Measurements from ENCODE around the gene CFAP100.

- TF ChIP-seq CTCF (IDR thresholded peaks at IDR 0.05) (no peak), POLR2A (IDR thresholded peaks at IDR 0.05) (no peak)
These were observed 46.7 kb downstream of the CFAP100 start for GRCh38 chr3:126441256-126441880.

Data from testis (tissue), 2 donors.